ENCODE measurements around the gene LCP1. TPM values are rescaled to one million over a fixed set of nuclear protein-coding genes. Genes with fewer than 3 reads are reported as not detected.

LCP1 gene
- total and polyA plus RNA-seq, 3 donors from 2014 or later, result 24.1 to 80.5 (median 48.7) TPM

GRCh38 chr13:46211116-46211482 is 29.1 kb upstream of the LCP1 start:
- H3K4me1 ChIP-seq, result no peaks in the 10 kb centered on the region
- peak overlapping the region in 1 of 2 donors; percentile 67 for H3K27ac ChIP-seq
- TF ChIP-seq POLR2A (IDR thresholded peaks at IDR 0.05), result no peak
- TF ChIP-seq, protein P1, sequence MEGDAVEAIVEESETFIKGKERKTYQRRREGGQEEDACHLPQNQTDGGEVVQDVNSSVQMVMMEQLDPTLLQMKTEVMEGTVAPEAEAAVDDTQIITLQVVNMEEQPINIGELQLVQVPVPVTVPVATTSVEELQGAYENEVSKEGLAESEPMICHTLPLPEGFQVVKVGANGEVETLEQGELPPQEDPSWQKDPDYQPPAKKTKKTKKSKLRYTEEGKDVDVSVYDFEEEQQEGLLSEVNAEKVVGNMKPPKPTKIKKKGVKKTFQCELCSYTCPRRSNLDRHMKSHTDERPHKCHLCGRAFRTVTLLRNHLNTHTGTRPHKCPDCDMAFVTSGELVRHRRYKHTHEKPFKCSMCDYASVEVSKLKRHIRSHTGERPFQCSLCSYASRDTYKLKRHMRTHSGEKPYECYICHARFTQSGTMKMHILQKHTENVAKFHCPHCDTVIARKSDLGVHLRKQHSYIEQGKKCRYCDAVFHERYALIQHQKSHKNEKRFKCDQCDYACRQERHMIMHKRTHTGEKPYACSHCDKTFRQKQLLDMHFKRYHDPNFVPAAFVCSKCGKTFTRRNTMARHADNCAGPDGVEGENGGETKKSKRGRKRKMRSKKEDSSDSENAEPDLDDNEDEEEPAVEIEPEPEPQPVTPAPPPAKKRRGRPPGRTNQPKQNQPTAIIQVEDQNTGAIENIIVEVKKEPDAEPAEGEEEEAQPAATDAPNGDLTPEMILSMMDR (IDR thresholded peaks at IDR 0.05), result no peak
- H3K9me3 ChIP-seq, result no peaks in the 10 kb centered on the region
- H3K4me3 ChIP-seq, result peak overlapping the region; percentile 55 to 64
- H3K36me3 ChIP-seq (ENCODE audit: low read depth, missing control alignments), result no peaks in the 10 kb centered on the region
- DNase-seq, result peak; percentile 25
- WGBS, 2 donors, result 5% methylated on average over 9 of the region's 9 CpGs
- intact Hi-C loops (cut with DNase I; ENCODE audit: low total_unique reads), result no loop called here
- H3K27me3 ChIP-seq, result no peaks in the 10 kb centered on the region

DNA sequence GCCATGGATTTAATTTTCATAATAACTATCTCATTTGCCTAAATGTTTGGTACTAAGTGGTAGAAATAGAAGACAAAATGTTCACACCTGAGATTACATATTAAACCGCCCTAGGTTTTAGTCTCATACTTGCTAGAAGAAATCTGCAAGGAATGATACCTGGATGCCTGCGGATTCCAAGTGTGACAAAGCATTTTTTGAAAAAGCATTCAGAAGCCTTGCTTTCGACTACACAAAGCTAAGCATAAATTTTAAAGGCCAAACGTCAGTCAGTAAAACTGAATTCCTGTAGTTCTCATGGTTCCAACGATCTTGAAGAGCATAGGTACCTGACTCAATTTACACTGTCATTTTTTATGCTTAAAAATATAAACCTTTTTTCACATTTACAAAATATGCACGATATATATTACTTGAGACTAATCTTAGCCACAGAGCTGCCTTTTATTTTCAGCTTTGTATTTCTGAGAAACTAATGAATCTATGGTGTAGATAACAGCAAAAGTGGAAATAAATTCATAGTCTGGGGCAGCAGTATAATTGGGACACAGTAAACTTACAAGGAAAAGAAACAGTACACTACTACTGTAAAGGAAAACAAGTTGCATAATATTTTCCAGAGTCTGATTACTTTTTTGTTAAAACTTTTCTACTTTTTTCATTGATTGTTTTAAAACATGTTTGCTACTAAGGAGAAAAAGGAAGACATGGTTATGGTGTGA is 28.5 kb upstream of the LCP1 start:
- TF ChIP-seq, protein P1 (IDR thresholded peaks at IDR 0.05), result no peak
- TF ChIP-seq POLR2A (IDR thresholded peaks at IDR 0.05), result no peak
- peak overlapping the region in 1 of 2 donors; percentile 55 for H3K4me3 ChIP-seq
- no peaks in the 10 kb centered on the region for H3K9me3 ChIP-seq
- H3K27ac ChIP-seq, result peak overlapping the region in 1 of 2 donors; percentile 67
- no peaks in the 10 kb centered on the region for H3K36me3 ChIP-seq (ENCODE audit: low read depth, missing control alignments)
- 65 to 67% methylated on average over 6 of the region's 6 CpGs for WGBS, 2 donors
- no peak for DNase-seq
- H3K27me3 ChIP-seq, result no peaks in the 10 kb centered on the region
- intact Hi-C loops (cut with DNase I; ENCODE audit: low total_unique reads), result no loop called here
- no peaks in the 10 kb centered on the region for H3K4me1 ChIP-seq

DNA sequence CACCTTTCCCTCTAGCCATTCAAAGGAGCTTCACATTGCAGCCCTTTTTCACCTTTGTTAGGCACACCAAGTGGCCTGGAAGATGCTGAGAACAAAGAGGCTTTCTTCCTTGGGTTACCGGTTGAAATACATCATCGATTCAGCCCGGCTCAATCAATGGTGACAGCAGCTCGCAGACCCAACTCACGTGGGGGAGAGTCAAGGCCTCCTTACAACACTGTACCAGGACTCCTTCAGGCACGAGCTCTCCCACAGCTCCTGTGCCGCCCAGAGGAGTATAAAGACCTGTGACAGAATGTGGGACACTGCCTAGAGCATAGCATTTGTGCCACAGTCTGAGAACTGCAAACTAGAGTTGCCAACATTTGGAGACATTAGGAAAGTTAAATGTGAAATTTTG is 25.9 kb upstream of the LCP1 start:
- Histone ChIP-seq H3K36me3 (ENCODE audit: low read depth, missing control alignments) (no peaks in the 10 kb centered on the region), H3K27me3 (no peaks in the 10 kb centered on the region), H3K27ac (no peak overlapping the region), H3K9me3 (no peaks in the 10 kb centered on the region), H3K4me1 (no peaks in the 10 kb centered on the region), H3K4me3 (no peak overlapping the region)
- TF ChIP-seq POLR2A (IDR thresholded peaks at IDR 0.05), result no peak
- TF ChIP-seq, protein P1 (IDR thresholded peaks at IDR 0.05), result no peak
- intact Hi-C loops (cut with DNase I; ENCODE audit: low total_unique reads), result no loop called here
- 57 to 64% methylated on average over 7 of the region's 7 CpGs for WGBS, 2 donors
- peak; percentile 79 for DNase-seq

- Histone ChIP-seq H3K36me3 (ENCODE audit: low read depth, missing control alignments) (no peaks in the 10 kb centered on the region), H3K9me3 (no peaks in the 10 kb centered on the region), H3K27me3 (no peaks in the 10 kb centered on the region), H3K27ac (no peak overlapping the region), H3K4me3 (no peak overlapping the region), H3K4me1 (no peaks in the 10 kb centered on the region)
- DNase-seq, result no peak
- intact Hi-C loops (cut with DNase I; ENCODE audit: low total_unique reads), result no loop called here
- WGBS, 2 donors, result 70 to 85% methylated on average over 1 of the region's 1 CpG
- no peak for TF ChIP-seq POLR2A (IDR thresholded peaks at IDR 0.05)
- TF ChIP-seq, protein P1 (IDR thresholded peaks at IDR 0.05), result no peak
These were observed 24.2 kb upstream of the LCP1 start for GRCh38 chr13:46206143-46206542.

- TF ChIP-seq, protein P1 (IDR thresholded peaks at IDR 0.05), result no peak
- no peak for TF ChIP-seq POLR2A (IDR thresholded peaks at IDR 0.05)
- Histone ChIP-seq H3K4me3 (no peak overlapping the region), H3K4me1 (no peaks in the 10 kb centered on the region), H3K36me3 (ENCODE audit: low read depth, missing control alignments) (no peaks in the 10 kb centered on the region), H3K27me3 (no peaks in the 10 kb centered on the region), H3K9me3 (no peaks in the 10 kb centered on the region), H3K27ac (peak overlapping the region in 1 of 2 donors; percentile 1)
- WGBS, 2 donors, result 32 to 55% methylated on average over 5 of the region's 5 CpGs
- DNase-seq, result peak; percentile 35
- intact Hi-C loops (cut with DNase I; ENCODE audit: low total_unique reads), result no loop called here
These were observed 21.0 kb upstream of the LCP1 start for GRCh38 chr13:46202966-46203365.
